GM12801 (cell line): Measurements from ENCODE around the gene PMFBP1.

Source experiments
- TF ChIP-seq, protein P1 (sequence below): IDR thresholded peaks from one replicate; pipeline ENCODE4 v1.5.1; 2011; ENCODE audit warnings: control low read depth; ENCODE audit not compliant: insufficient read length; ENCODE audit errors: extremely low read depth

PMFBP1 gene

DNA sequence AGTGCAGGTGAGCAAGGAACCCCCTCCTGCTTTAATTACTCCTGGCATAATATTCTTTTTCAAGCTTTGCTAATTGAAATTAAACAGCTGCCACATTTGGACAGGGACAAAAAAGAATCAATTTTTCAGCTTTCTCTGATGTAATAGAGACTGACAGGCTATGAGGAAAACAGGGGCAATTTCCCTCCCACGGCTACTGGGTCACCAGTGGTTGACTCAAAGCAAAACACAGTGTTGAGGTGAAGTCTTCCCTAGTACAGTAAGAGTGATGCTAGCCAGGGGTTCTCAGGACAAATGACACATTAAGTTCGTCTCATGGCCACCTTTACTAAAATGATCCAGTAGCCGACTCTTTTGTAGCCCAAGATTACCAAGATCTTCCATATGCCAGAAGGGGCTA is 38.6 kb upstream of the PMFBP1 start:
- TF ChIP-seq, protein P1, sequence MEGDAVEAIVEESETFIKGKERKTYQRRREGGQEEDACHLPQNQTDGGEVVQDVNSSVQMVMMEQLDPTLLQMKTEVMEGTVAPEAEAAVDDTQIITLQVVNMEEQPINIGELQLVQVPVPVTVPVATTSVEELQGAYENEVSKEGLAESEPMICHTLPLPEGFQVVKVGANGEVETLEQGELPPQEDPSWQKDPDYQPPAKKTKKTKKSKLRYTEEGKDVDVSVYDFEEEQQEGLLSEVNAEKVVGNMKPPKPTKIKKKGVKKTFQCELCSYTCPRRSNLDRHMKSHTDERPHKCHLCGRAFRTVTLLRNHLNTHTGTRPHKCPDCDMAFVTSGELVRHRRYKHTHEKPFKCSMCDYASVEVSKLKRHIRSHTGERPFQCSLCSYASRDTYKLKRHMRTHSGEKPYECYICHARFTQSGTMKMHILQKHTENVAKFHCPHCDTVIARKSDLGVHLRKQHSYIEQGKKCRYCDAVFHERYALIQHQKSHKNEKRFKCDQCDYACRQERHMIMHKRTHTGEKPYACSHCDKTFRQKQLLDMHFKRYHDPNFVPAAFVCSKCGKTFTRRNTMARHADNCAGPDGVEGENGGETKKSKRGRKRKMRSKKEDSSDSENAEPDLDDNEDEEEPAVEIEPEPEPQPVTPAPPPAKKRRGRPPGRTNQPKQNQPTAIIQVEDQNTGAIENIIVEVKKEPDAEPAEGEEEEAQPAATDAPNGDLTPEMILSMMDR: no peak

DNA sequence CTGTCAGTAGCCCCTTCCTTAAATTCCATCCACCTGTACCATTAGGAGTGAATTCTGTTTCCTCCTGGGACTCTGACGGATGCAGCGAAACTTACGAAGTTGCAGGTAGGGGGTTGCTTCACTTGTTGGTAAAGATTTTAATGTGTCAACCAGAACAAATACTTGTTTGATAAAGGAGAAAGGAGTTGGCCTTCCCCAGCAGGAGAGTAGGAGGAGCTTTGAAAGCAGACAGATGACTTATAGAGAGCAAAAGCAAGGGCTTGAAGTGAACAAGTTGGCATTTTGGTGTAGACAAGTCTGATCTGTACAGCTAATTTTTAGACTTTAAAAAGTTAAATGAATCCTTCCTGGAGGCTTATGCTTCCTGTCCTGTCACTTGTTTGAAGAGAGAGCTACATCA is 38.1 kb upstream of the PMFBP1 start:
- TF ChIP-seq, protein P1: no peak

DNA sequence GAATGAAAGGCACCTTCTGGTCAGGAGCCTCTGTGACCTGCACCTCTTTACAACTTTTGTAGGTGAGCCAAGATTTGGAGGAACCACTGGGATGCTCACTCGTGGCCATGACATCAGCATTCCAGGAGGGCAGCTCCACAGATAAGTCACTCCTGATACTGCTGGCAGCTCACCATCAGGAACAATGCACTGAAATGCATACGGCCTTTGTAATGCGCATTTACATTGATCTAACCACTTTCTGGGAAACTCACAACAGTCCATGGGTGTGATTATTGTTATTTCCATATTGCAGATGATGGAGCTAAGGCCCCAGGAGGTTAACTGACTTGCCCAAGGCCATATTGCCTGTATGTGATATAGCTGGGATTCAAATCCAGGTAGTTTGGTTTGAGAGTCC is 34.3 kb upstream of the PMFBP1 start:
- TF ChIP-seq, protein P1: no peak

DNA sequence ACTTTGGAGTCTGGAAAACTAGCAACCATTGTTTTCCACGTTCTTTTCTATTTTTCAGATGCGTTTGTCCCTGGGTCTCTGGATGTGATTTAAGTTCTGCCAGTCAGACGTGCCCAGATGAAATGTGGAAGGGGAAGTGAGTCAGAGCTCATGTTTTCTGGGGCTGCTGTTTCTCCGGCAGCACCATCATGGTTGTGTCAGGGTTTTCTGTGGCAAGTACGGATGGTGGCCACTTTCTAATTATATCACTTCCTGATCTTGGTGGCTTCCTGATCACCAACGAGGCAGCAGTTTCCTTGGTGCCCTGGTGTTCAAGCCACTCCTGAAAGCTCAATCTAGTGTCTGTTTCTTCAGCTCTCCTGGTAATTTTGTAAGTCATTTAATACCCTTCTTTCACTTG is 31.4 kb upstream of the PMFBP1 start:
- TF ChIP-seq, protein P1: no peak

DNA sequence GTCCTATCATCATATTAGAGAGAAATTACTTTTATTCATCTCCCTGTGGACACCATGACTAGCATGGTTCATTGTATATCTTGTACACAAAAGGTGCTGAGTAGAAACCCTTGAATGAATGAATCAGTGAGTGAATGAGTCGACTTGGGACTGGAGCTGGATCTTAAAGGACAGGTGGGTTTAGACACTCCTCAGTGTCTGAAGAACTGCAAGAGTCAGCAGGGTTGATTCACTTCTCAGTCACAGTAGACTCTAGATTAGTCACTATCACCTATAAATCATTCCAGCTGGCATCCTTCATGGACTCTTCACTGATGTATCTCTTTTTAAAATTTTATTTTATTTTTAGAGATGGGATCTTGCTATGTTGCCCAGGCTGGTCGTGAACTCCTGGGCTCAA is 30.1 kb upstream of the PMFBP1 start:
- TF ChIP-seq, protein P1: no peak

DNA sequence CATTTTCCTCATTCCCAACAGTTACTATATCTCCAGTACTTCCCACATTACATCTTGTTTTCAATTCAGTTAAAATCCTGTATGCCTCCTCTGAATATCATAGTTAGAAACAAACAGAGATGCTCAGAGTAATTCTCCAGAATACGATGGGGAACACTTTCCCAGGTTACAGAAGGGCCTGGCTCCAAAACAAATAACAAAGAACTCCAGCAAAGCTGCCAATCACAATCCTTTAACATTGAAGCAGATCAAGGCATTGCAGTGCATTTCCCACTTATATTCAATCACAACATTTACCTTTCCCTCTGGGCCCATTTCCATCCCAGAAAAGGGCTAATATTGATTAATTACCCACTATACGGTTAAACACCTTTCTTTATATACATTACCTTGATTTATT is 29.4 kb upstream of the PMFBP1 start:
- TF ChIP-seq, protein P1: no peak

DNA sequence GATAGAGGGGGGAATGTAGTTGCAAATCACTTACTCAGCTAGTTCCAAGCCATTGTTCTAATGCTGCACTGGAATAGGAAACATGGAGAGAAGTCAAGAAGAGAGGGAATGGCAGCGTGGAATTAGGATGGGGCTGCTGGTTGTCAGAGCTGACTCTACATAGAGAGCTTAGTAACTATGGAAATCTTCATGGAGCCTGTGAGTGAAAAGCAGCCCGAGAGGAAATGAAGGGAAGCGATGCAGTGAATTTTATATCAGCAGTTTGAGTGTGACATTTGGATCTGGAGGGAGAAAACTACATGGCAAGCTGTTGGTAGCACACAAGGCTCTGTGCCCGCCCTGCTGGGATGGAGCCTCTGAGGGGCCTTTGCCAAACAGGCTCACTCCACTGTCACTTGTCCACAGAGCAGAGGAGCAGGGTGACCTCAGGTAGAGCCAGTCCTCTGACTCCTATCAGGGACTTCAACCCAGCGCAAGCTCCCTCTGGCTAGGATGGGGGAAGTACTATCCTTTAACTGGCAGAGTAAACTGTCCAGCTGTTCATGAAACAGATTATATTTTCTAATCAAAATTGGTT is 27.9 kb upstream of the PMFBP1 start:
- TF ChIP-seq, protein P1: no peak

DNA sequence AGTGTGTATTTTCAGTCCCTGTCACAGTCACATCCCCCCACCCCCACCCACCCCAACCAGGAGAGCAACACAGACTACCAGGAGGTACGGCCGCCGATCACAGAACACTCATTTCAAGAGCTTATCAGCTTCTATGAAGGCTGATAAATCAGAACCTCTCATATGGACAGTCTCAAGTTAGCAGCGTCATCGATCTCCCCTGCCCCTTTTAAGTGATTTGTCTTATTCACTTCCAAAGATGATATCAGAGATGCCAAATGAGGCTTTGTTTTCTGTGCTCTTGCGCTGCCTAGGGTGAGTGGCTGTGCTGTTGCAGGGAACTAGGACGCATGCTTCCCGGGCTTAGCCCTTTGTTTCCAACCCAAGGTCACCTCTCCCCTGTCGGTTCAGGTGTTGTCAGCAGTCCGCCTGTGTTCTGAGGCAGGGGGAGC is 26.8 kb upstream of the PMFBP1 start:
- TF ChIP-seq, protein P1: no peak
